Adrenal gland (tissue), 5 donors: Measurements from ENCODE around the gene PRRT2.

Source experiments
- POLR2A ChIP-seq, 2 donors: fragments of 450-650 bp; IDR thresholded peaks; one replicate each; pipeline ENCODE4 v1.6.1; 2017; ENCODE audit warnings: antibody characterized with exemption in 2 of 2, mild to moderate bottlenecking in 2 of 2, moderate library complexity in 1 of 2
- TF ChIP-seq, protein P1 (sequence below), 6 experiments: fragments of 450-650 bp in 4 of 6; fragments of 200-600 bp in 2 of 6; sonication (generic) in 1 of 6; IDR thresholded peaks; 1 replicate in 5 of 6; 2 replicates in 1 of 6; pipeline versions ENCODE4 v1.5.1 to v1.8.0; 2016 to 2021; ENCODE audit warnings: antibody characterized with exemption in 6 of 6, mild to moderate bottlenecking in 2 of 6, moderate library complexity in 1 of 6
- donor health status: DM: no; HTN: no; CAD: no.

DNA sequence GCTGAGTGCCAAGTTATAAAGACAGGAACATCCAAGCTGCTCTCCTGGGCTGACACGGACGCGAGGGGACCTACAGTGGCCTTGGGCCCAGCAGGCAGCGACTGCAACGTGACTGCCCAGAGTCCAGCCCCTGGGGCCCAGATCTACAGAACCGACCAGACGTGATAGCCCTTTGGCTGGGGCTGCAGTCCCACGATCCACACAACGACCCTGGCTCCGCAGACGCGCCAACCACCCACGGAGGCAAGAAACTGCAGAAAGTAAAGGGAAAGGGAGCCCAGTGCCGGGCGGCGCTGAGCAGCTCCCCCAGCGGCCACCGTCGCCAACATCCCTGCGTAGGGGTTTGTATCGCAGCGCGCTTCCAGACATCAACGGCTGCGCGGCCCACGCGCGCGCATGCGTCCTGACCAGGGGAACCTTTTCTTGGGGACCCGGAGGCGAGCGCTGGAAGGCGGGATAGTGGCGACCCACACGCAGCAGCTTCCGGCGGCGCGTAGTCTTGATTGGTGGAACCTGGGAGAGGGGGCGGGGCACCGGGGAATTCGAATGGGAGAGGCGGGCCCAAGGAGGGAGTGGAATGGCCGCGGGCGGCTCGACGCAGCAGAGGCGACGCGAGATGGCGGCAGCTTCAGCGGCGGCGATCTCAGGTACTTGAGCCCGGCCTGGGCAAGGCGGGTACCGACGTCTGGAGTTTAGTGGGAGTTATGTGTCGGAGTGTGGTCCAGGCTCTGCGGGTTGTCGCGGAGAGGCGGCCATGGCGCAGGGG lies 21.6 kb upstream of the PRRT2 start, which contains the start of gene KIF22:
- TF ChIP-seq POLR2A (IDR thresholded peaks at IDR 0.05): peak; percentile 57 to 87
- TF ChIP-seq, protein P1, sequence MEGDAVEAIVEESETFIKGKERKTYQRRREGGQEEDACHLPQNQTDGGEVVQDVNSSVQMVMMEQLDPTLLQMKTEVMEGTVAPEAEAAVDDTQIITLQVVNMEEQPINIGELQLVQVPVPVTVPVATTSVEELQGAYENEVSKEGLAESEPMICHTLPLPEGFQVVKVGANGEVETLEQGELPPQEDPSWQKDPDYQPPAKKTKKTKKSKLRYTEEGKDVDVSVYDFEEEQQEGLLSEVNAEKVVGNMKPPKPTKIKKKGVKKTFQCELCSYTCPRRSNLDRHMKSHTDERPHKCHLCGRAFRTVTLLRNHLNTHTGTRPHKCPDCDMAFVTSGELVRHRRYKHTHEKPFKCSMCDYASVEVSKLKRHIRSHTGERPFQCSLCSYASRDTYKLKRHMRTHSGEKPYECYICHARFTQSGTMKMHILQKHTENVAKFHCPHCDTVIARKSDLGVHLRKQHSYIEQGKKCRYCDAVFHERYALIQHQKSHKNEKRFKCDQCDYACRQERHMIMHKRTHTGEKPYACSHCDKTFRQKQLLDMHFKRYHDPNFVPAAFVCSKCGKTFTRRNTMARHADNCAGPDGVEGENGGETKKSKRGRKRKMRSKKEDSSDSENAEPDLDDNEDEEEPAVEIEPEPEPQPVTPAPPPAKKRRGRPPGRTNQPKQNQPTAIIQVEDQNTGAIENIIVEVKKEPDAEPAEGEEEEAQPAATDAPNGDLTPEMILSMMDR (IDR thresholded peaks at IDR 0.05): peak; percentile 52 to 81 (median 72)
